H1 (cell line): ENCODE results near the gene ANKRD13B. TPM values are rescaled to one million over a fixed set of nuclear protein-coding genes. Genes with fewer than 3 reads are reported as not detected.

Experiments used
- ASH2L ChIP-seq: fragments of 200-600, 300-600 bp; sonication (generic); IDR thresholded peaks from one replicate; pipeline ENCODE4 v1.7.1; 2017; ENCODE audit warnings: low read length
- BCL11A ChIP-seq, 2 experiments: IDR thresholded peaks; one replicate each; pipeline ENCODE4 v1.6.1; 2011; ENCODE audit warnings: low read depth in 2 of 2, low read length in 2 of 2, mild to moderate bottlenecking in 2 of 2
- CBX5 ChIP-seq: fragments of 300-800, 300-1000 bp; sonication (generic); IDR thresholded peaks from 2 replicates; pipeline ENCODE4 v1.7.1; 2016; ENCODE audit warnings: antibody characterized with exemption, low read length, low read depth
- EP300 ChIP-seq, 2 experiments: IDR thresholded peaks; 1 replicate in 1 of 2; 2 replicates in 1 of 2; pipeline ENCODE4 v1.6.1; 2011 to 2012; ENCODE audit warnings: low read depth in 2 of 2, low read length in 2 of 2, mild to moderate bottlenecking in 2 of 2, borderline replicate concordance in 1 of 2, inconsistent platforms in 1 of 2, moderate library complexity in 1 of 2
- PHF8 ChIP-seq: fragments of 200-600 bp; sonication (generic); conservative IDR thresholded peaks from 2 replicates; pipeline ENCODE4 v1.7.1; 2012; ENCODE audit warnings: low read depth, mild to moderate bottlenecking, inconsistent platforms, low read length, moderate library complexity
- SIRT6 ChIP-seq: IDR thresholded peaks from one replicate; pipeline ENCODE4 v1.7.1; 2012; ENCODE audit warnings: low read length, inconsistent platforms
- SIX5 ChIP-seq: IDR thresholded peaks from 2 replicates; pipeline ENCODE4 v1.6.1; 2011; ENCODE audit warnings: mild to moderate bottlenecking, low read depth, low read length
- SUZ12 ChIP-seq: fragments of 200-600 bp; sonication (generic); IDR thresholded peaks from 2 replicates; pipeline ENCODE4 v1.6.1; 2012; ENCODE audit warnings: mild to moderate bottlenecking, inconsistent platforms, low read length, moderate library complexity, mixed read lengths
- YY1 ChIP-seq: IDR thresholded peaks from 2 replicates; pipeline ENCODE4 v1.6.1; 2011; ENCODE audit warnings: low read depth, mild to moderate bottlenecking, low read length
- polyA plus RNA-seq, 7 experiments: library from polyadenylated mRNA; depleted of rRNA in 3 of 7; stranded (reverse) in 5 of 7; unstranded in 2 of 7; fragments of >200 nt in 5 of 7; fragments of 200-250 nt in 2 of 7; gene quantifications; 1 replicate in 5 of 7; 2 replicates in 1 of 7; 4 replicates in 1 of 7; pipeline versions ENCODE4 v1.2.1 to v1.2.3, GENCODE V29; 2011 to 2013; ENCODE audit warnings: missing spikeins in 2 of 7, mixed read lengths in 2 of 7
- total RNA-seq: library from RNA; stranded (reverse); fragmentation: NEBNext Ultra II Directional; extraction: Animal tissue kit (Norgen Biotek cat#: 25700); gene quantifications from 2 replicates; pipeline ENCODE4 v1.2.1, GENCODE V29; 2021
- TF ChIP-seq, protein P1 (sequence below): fragments of 300-600 bp; sonication (generic); IDR thresholded peaks from 2 replicates; pipeline ENCODE4 v1.7.1; 2012; ENCODE audit warnings: low read length, moderate library complexity, mild to moderate bottlenecking, inconsistent platforms; ENCODE audit not compliant: insufficient replicate concordance

Gene ANKRD13B
- total and polyA plus RNA-seq, 2 of the 8 experiments (the other 6 are each of a cell fraction or from before 2014, with no cell fraction given): 16.4 to 48.5 TPM

DNA sequence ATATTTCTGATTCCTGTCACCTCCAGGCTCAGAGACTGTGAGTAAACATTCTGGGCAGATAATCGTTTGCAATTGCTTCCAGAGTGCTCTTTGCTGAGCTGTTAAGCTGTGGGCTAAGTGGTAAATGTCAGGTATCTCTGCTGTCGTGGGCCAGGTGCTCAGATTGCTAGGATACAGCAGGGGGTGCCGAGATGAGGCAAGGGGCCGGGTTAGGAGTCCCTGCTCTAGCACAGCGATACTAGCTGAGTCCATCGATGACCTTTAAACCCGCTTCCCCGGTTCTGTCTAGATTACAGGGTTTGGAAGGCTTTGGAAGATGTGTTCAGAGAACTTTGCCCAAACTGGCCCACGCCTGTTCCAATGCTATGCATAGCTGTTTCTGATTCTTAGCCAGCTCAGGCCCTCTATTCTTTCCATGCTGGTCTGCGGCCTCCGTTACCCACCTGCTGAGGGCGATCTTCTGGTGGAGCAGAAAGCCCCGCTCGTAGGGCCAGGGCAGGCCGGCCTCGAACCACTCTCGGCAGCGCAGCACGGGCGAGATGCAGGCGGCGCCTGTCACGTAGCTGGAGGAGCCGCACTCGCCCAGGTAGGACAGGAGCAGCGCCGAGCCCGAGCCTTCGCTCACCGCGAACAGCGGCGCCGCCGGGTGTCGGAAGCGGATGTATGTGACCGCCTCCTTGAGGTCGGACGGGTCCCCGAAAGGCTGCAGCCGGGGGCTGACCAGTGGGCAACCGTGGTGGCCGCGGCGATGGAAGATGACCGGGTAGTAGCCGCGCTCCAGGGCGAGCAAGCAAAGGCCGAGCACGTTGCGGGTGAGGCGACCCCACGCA is 27.1 kb upstream of the ANKRD13B start (continued):
- TF ChIP-seq BCL11A (IDR thresholded peaks at IDR 0.05; ENCODE audit: low read depth in 2 of 2, low read length in 2 of 2) (no peak), YY1 (no peak), SUZ12 (peak; percentile 67; the same call in 1 of the 2 replicates), SIRT6 (no peak), EP300 (IDR thresholded peaks at IDR 0.05; ENCODE audit: borderline replicate concordance in 1 of 2, low read depth in 2 of 2, low read length in 2 of 2) (no peak), SIX5 (no peak), ASH2L (peak; percentile 46), PHF8 (no peak), CBX5 (no peak)
- TF ChIP-seq, protein P1, sequence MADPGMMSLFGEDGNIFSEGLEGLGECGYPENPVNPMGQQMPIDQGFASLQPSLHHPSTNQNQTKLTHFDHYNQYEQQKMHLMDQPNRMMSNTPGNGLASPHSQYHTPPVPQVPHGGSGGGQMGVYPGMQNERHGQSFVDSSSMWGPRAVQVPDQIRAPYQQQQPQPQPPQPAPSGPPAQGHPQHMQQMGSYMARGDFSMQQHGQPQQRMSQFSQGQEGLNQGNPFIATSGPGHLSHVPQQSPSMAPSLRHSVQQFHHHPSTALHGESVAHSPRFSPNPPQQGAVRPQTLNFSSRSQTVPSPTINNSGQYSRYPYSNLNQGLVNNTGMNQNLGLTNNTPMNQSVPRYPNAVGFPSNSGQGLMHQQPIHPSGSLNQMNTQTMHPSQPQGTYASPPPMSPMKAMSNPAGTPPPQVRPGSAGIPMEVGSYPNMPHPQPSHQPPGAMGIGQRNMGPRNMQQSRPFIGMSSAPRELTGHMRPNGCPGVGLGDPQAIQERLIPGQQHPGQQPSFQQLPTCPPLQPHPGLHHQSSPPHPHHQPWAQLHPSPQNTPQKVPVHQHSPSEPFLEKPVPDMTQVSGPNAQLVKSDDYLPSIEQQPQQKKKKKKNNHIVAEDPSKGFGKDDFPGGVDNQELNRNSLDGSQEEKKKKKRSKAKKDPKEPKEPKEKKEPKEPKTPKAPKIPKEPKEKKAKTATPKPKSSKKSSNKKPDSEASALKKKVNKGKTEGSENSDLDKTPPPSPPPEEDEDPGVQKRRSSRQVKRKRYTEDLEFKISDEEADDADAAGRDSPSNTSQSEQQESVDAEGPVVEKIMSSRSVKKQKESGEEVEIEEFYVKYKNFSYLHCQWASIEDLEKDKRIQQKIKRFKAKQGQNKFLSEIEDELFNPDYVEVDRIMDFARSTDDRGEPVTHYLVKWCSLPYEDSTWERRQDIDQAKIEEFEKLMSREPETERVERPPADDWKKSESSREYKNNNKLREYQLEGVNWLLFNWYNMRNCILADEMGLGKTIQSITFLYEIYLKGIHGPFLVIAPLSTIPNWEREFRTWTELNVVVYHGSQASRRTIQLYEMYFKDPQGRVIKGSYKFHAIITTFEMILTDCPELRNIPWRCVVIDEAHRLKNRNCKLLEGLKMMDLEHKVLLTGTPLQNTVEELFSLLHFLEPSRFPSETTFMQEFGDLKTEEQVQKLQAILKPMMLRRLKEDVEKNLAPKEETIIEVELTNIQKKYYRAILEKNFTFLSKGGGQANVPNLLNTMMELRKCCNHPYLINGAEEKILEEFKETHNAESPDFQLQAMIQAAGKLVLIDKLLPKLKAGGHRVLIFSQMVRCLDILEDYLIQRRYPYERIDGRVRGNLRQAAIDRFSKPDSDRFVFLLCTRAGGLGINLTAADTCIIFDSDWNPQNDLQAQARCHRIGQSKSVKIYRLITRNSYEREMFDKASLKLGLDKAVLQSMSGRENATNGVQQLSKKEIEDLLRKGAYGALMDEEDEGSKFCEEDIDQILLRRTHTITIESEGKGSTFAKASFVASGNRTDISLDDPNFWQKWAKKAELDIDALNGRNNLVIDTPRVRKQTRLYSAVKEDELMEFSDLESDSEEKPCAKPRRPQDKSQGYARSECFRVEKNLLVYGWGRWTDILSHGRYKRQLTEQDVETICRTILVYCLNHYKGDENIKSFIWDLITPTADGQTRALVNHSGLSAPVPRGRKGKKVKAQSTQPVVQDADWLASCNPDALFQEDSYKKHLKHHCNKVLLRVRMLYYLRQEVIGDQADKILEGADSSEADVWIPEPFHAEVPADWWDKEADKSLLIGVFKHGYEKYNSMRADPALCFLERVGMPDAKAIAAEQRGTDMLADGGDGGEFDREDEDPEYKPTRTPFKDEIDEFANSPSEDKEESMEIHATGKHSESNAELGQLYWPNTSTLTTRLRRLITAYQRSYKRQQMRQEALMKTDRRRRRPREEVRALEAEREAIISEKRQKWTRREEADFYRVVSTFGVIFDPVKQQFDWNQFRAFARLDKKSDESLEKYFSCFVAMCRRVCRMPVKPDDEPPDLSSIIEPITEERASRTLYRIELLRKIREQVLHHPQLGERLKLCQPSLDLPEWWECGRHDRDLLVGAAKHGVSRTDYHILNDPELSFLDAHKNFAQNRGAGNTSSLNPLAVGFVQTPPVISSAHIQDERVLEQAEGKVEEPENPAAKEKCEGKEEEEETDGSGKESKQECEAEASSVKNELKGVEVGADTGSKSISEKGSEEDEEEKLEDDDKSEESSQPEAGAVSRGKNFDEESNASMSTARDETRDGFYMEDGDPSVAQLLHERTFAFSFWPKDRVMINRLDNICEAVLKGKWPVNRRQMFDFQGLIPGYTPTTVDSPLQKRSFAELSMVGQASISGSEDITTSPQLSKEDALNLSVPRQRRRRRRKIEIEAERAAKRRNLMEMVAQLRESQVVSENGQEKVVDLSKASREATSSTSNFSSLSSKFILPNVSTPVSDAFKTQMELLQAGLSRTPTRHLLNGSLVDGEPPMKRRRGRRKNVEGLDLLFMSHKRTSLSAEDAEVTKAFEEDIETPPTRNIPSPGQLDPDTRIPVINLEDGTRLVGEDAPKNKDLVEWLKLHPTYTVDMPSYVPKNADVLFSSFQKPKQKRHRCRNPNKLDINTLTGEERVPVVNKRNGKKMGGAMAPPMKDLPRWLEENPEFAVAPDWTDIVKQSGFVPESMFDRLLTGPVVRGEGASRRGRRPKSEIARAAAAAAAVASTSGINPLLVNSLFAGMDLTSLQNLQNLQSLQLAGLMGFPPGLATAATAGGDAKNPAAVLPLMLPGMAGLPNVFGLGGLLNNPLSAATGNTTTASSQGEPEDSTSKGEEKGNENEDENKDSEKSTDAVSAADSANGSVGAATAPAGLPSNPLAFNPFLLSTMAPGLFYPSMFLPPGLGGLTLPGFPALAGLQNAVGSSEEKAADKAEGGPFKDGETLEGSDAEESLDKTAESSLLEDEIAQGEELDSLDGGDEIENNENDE: no peak
